Astrocyte (in vitro differentiated cells and primary cell): ENCODE results near the gene NR2F2. TPM values are rescaled to one million over a fixed set of nuclear protein-coding genes. Genes with fewer than 3 reads are reported as not detected.
A peak's percentile ranks its signal among the peaks of the same experiment; 100 is the strongest.

Experiments
- DNase-seq: peaks from one replicate; pipeline ENCODE4 v3.0.0-alpha.2; 2010; ENCODE audit warnings: low read depth
- FAIRE-seq: peaks from 2 replicates; lab custom pipeline; 2011; peaks lifted over from hg19 to GRCh38; lab: Jason Lieb, UNC
- H2AFZ ChIP-seq: 2 replicates; pipeline ENCODE4 v1.6.0; 2012; ENCODE audit warnings: low read depth, low read length, inconsistent platforms
- H3K27ac ChIP-seq: 2 replicates; pipeline ENCODE4 v1.5.1; 2011; ENCODE audit warnings: low read depth, low read length, inconsistent platforms
- H3K27me3 ChIP-seq: 2 replicates; pipeline ENCODE4 v1.6.0; 2011; ENCODE audit warnings: low read length, inconsistent platforms; ENCODE audit not compliant: insufficient read depth
- H3K36me3 ChIP-seq: 2 replicates; pipeline ENCODE4 v1.5.1; 2011; ENCODE audit warnings: low read length, inconsistent platforms; ENCODE audit not compliant: insufficient read depth
- H3K4me1 ChIP-seq: 2 replicates; pipeline ENCODE4 v1.5.1; 2011; ENCODE audit warnings: low read length, inconsistent platforms; ENCODE audit not compliant: insufficient read depth
- H3K4me2 ChIP-seq: 2 replicates; pipeline ENCODE4 v1.6.0; 2012; ENCODE audit warnings: low read length, inconsistent platforms
- H3K4me3 ChIP-seq: 2 replicates; pipeline ENCODE4 v1.5.1; 2011; ENCODE audit warnings: low read depth, mild to moderate bottlenecking, low read length, inconsistent platforms; ENCODE audit not compliant: insufficient read depth
- H3K79me2 ChIP-seq: 2 replicates; pipeline ENCODE4 v1.6.0; 2012; ENCODE audit warnings: mild to moderate bottlenecking, low read length, inconsistent platforms; ENCODE audit not compliant: insufficient read depth
- H3K9ac ChIP-seq: 2 replicates; pipeline ENCODE4 v1.6.0; 2012; ENCODE audit warnings: mild to moderate bottlenecking, low read length, inconsistent platforms
- H3K9me3 ChIP-seq: 2 replicates; pipeline ENCODE4 v1.5.1; 2012; ENCODE audit warnings: low read depth, mild to moderate bottlenecking, low read length, inconsistent platforms; ENCODE audit not compliant: insufficient read depth
- H4K20me1 ChIP-seq: 2 replicates; pipeline ENCODE4 v1.6.0; 2012; ENCODE audit warnings: low read length, inconsistent platforms; ENCODE audit not compliant: insufficient read depth
- H3K27ac Mint-ChIP-seq: one replicate; pipeline ENCODE4 v1.8.0; 2021; ENCODE audit warnings: mild to moderate bottlenecking, mixed read lengths; ENCODE audit not compliant: unreplicated experiment
- H3K27me3 Mint-ChIP-seq: one replicate; pipeline ENCODE4 v1.8.0; 2021; ENCODE audit warnings: low read depth, mixed read lengths; ENCODE audit not compliant: unreplicated experiment
- H3K36me3 Mint-ChIP-seq: one replicate; pipeline ENCODE4 v1.8.0; 2021; ENCODE audit warnings: low read depth, mixed read lengths; ENCODE audit not compliant: unreplicated experiment
- H3K4me1 Mint-ChIP-seq: one replicate; pipeline ENCODE4 v1.8.0; 2021; ENCODE audit warnings: low read depth, mixed read lengths; ENCODE audit not compliant: unreplicated experiment
- H3K4me3 Mint-ChIP-seq: one replicate; pipeline ENCODE4 v1.8.0; 2021; ENCODE audit warnings: mild to moderate bottlenecking, moderate library complexity, mixed read lengths; ENCODE audit not compliant: unreplicated experiment
- H3K9me3 Mint-ChIP-seq: one replicate; pipeline ENCODE4 v1.8.0; 2021; ENCODE audit warnings: mild to moderate bottlenecking, mixed read lengths; ENCODE audit not compliant: unreplicated experiment
- EZH2 ChIP-seq: IDR thresholded peaks from 2 replicates; pipeline ENCODE4 v1.6.1; 2012; ENCODE audit warnings: mild to moderate bottlenecking, low read length, inconsistent platforms; ENCODE audit not compliant: insufficient read depth
- total RNA-seq: library from RNA; stranded (reverse); gene quantifications from 2 replicates; pipeline ENCODE4 v1.2.1, GENCODE V29; 2021
- TF ChIP-seq, protein P1 (sequence below): IDR thresholded peaks from 2 replicates; pipeline ENCODE4 v1.5.1; 2011; ENCODE audit warnings: low read depth, mild to moderate bottlenecking, inconsistent platforms, low read length, moderate library complexity; ENCODE audit not compliant: insufficient read depth

Gene NR2F2
- total RNA-seq, 1 donor from 2014 or later: 75.8 TPM

DNA sequence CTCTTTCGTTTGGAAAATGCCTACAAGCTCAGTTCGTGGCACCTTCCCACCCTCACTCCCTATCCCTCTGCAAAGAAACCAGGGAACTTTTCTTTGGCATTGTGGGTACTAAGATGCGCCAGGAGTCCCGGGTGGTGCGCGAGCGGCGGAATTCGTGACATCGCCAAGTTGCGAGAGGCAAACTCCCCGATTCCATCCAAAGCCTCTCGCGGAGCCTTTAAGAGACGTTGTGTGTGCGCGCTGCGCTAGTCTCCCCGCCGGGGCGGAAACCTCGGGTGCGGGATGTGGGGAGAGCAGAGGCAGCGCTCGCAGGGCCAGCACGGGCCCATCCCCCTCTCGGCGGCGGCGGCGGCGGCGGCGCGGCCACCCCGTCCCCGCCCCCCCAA, 443 bp upstream of the NR2F2 start:
- H3K27ac Mint-ChIP-seq: peak overlapping the region; percentile 81
- Histone ChIP-seq H3K4me3 (peak overlapping the region; percentile 85), H3K79me2 (peaks cover 94% of the 10 kb centered on the region), H3K9ac (peak overlapping the region; percentile 91), H3K27ac (peak overlapping the region; percentile 85), H2AFZ (no peak overlapping the region), H3K4me2 (peak overlapping the region; percentile 85), H3K27me3 (no peaks in the 10 kb centered on the region), H4K20me1 (peaks cover 36% of the 10 kb centered on the region), H3K36me3 (peaks cover 11% of the 10 kb centered on the region), H3K9me3 (no peaks in the 10 kb centered on the region), H3K4me1 (peaks cover 6% of the 10 kb centered on the region)
- no peaks in the 10 kb centered on the region for H3K9me3 Mint-ChIP-seq
- peaks cover 18% of the 10 kb centered on the region for H3K27me3 Mint-ChIP-seq
- DNase-seq (peak; percentile 80), FAIRE-seq (no peak)
- H3K36me3 Mint-ChIP-seq: peaks cover 18% of the 10 kb centered on the region
- H3K4me3 Mint-ChIP-seq: peak overlapping the region; percentile 98
- H3K4me1 Mint-ChIP-seq: peaks cover 11% of the 10 kb centered on the region
- TF ChIP-seq, protein P1, sequence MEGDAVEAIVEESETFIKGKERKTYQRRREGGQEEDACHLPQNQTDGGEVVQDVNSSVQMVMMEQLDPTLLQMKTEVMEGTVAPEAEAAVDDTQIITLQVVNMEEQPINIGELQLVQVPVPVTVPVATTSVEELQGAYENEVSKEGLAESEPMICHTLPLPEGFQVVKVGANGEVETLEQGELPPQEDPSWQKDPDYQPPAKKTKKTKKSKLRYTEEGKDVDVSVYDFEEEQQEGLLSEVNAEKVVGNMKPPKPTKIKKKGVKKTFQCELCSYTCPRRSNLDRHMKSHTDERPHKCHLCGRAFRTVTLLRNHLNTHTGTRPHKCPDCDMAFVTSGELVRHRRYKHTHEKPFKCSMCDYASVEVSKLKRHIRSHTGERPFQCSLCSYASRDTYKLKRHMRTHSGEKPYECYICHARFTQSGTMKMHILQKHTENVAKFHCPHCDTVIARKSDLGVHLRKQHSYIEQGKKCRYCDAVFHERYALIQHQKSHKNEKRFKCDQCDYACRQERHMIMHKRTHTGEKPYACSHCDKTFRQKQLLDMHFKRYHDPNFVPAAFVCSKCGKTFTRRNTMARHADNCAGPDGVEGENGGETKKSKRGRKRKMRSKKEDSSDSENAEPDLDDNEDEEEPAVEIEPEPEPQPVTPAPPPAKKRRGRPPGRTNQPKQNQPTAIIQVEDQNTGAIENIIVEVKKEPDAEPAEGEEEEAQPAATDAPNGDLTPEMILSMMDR: no peak
- TF ChIP-seq EZH2: no peak

DNA sequence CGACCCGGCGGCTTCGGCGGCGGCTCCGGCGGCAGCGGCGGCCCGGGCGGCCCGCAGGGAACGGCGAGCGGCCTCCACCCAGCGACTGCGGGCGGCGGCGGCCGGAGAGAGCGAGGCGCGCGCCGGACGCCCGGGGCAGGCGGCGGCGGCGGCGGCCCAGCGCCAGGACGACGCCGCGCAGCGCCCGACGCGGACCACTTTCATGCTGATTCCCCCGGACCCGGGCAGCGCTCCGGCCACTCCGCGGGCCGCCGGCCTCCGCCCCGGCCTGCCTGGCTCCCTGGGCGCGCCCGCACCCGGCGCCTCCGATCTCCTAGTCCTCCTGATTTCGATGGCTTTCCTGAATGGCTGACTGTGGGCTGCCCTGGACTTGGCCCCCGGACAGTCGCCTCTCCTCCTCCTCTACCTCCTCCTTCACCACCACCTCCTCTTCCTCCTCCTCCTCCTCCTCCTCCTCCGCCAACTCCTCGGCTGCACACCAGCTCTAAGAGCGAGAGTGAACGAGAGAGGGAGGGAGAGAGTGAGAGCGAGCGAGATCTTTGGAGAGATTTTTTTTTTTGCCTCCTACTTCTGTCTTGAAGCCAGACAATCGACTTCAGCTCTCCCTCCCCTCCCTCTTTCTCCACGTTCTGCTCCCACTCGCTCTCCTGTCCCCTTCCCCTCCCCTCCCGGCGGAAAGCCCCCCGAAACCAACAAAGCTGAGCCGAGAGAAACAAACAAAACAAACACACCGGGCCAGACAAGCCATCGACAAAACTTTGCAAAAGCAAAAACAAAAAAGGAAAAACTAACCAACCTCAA, 844 bp downstream of the NR2F2 start:
- Histone ChIP-seq H4K20me1 (peaks cover 49% of the 10 kb centered on the region), H3K36me3 (peaks cover 24% of the 10 kb centered on the region), H2AFZ (no peak overlapping the region), H3K27me3 (no peaks in the 10 kb centered on the region), H3K27ac (peak overlapping the region; percentile 86), H3K4me2 (peak overlapping the region; percentile 93), H3K9me3 (no peaks in the 10 kb centered on the region), H3K4me3 (peak overlapping the region; percentile 99), H3K9ac (peak overlapping the region; percentile 96), H3K4me1 (peaks cover 6% of the 10 kb centered on the region), H3K79me2 (peaks cover 94% of the 10 kb centered on the region)
- FAIRE-seq (no peak), DNase-seq (peak; percentile 29)
- Mint-ChIP-seq H3K9me3 (peaks cover 2% of the 10 kb centered on the region), H3K27me3 (peaks cover 30% of the 10 kb centered on the region), H3K4me3 (peak overlapping the region; percentile 96), H3K27ac (peak overlapping the region; percentile 97), H3K4me1 (peaks cover 22% of the 10 kb centered on the region), H3K36me3 (peaks cover 30% of the 10 kb centered on the region)
- TF ChIP-seq, protein P1: no peak
- no peak for TF ChIP-seq EZH2
